HepG2 (cell line): ENCODE results near the gene INF2. TPM values are rescaled to one million over a fixed set of nuclear protein-coding genes. Genes with fewer than 3 reads are reported as not detected.

Source experiments
- BORCS8-MEF2B ChIP-seq: sonication (generic); formaldehyde crosslinking; IDR thresholded peaks from 2 replicates; pipeline ENCODE4 v1.8.0; 2022; ENCODE audit warnings: mild to moderate bottlenecking, missing genetic modification reagents
- CEBPG ChIP-seq: IDR thresholded peaks from 2 replicates; pipeline ENCODE4 v1.6.1; 2016
- E2F5 ChIP-seq: sonication (generic); formaldehyde crosslinking; conservative IDR thresholded peaks from 2 replicates; pipeline ENCODE4 v1.4.0; 2020; ENCODE audit warnings: missing genetic modification reagents
- HCFC1 ChIP-seq: fragments of 150-350 bp; IDR thresholded peaks from 2 replicates; pipeline ENCODE4 v1.6.1; 2014; ENCODE audit warnings: low read depth, low read length
- HNF1B ChIP-seq: sonication (generic); formaldehyde crosslinking; IDR thresholded peaks from 2 replicates; pipeline ENCODE4 v1.5.1; 2020; ENCODE audit warnings: mild to moderate bottlenecking, moderate library complexity, missing genetic modification reagents
- PHF21A ChIP-seq: sonication (generic); formaldehyde crosslinking; IDR thresholded peaks from 2 replicates; pipeline ENCODE4 v1.5.0; 2020; ENCODE audit warnings: mild to moderate bottlenecking, missing genetic modification reagents
- PITX1 ChIP-seq: sonication (generic); formaldehyde crosslinking; IDR thresholded peaks from 2 replicates; pipeline ENCODE4 v1.5.1; 2020; ENCODE audit warnings: mild to moderate bottlenecking, missing genetic modification reagents
- RNF219 ChIP-seq: sonication (generic); formaldehyde crosslinking; IDR thresholded peaks from 2 replicates; pipeline ENCODE4 v1.5.0; 2020; ENCODE audit warnings: mild to moderate bottlenecking, missing genetic modification reagents
- SIN3B ChIP-seq: fragments of 150-350 bp; IDR thresholded peaks from 2 replicates; pipeline ENCODE4 v1.6.1; 2014; ENCODE audit warnings: low read length
- ZNF282 ChIP-seq: fragments of 450-650 bp; IDR thresholded peaks from 2 replicates; pipeline ENCODE4 v1.6.1; 2018; ENCODE audit not compliant: partially characterized antibody
- ZNF292 ChIP-seq: sonication (generic); formaldehyde crosslinking; IDR thresholded peaks from 2 replicates; pipeline ENCODE4 v1.8.1; 2022; ENCODE audit warnings: mild to moderate bottlenecking, low read depth, missing genetic modification reagents, borderline replicate concordance
- ZNF781 ChIP-seq: sonication (generic); formaldehyde crosslinking; IDR thresholded peaks from 2 replicates; pipeline ENCODE4 v1.5.1; 2020; ENCODE audit warnings: borderline replicate concordance, mild to moderate bottlenecking, missing genetic modification reagents; ENCODE audit errors: not compliant biosample characterization
- ZNF878 ChIP-seq: sonication (generic); formaldehyde crosslinking; IDR thresholded peaks from 2 replicates; pipeline ENCODE4 v1.8.1; 2023; ENCODE audit warnings: mild to moderate bottlenecking, missing genetic modification reagents, moderate library complexity
- polyA plus RNA-seq, 8 experiments: library from polyadenylated mRNA; depleted of rRNA in 3 of 8; stranded (reverse) in 7 of 8; unstranded in 1 of 8; fragments of >200 nt; fragmentation: Illumina TruSeq in 4 of 8; extraction: Trizol in 4 of 8; gene quantifications; 2 replicates each; pipeline versions ENCODE4 v1.2.1 to v1.2.3, GENCODE V29; 2011 to 2016; ENCODE audit warnings: low read depth in 4 of 8, missing spikeins in 1 of 8, mixed read lengths in 1 of 8; ENCODE audit not compliant: insufficient read depth in 1 of 8
- total RNA-seq, 5 experiments: library from RNA; depleted of rRNA; stranded (reverse); fragments of >200 nt; fragmentation: Illumina TruSeq; extraction: Trizol; gene quantifications; 2 replicates each; pipeline ENCODE4 v1.2.3, GENCODE V29; 2016; ENCODE audit warnings: low read depth in 1 of 5
- TF ChIP-seq, protein P1 (sequence below): sonication (generic); formaldehyde crosslinking; IDR thresholded peaks from 2 replicates; pipeline ENCODE4 v1.4.0; 2020; ENCODE audit warnings: mild to moderate bottlenecking, missing genetic modification reagents

INF2 gene
- total and polyA plus RNA-seq, 2 of the 13 experiments (the other 11 are each of a cell fraction or from before 2014, with no cell fraction given): 16.4 to 26.4 TPM

DNA sequence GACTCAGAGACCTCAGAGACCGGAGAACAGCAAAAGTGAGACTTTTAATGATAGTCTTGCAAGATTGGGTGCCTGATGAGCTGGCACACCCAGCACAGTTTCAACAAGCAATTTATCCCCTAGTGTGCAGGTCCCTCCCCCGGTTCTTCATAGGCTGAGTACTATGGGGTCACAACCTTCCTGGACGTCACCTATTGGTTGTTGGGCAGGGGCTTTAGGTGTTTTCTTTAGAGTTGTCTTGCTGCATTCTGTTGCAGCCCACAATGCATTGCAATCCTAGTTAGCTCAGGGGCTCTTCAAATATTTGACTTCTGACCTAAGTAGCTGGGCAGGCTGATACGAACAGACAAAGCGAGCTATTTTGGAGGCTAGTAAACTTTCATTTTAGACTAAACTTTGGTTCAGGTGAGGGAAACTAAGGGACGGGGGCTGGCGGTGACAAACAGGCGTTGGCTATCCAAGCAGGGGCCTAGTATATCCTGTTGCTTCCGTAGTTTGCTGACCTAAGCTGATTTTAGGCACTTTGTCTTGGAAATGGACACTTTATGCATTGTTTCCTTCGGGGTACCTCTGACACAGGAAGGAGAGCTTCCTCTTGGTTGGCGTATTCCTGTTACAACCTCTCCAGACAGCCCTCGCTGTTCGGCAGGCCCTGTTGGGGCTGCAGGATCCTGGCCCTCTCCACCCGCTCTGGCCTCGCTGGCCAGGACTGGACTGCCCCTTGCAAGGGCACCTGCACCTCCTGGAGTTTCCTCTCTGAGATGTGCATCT lies 77.6 kb downstream of the INF2 start (continued):
- TF ChIP-seq PHF21A (peak; percentile 74; the same call in 1 of the 2 replicates), ZNF878 (no peak), CEBPG (CRISPR knock-in tag) (peak; percentile 53; the same call in 1 of the 2 replicates), E2F5 (no peak), RNF219 (CRISPR knock-in tag) (no peak), ZNF292 (CRISPR knock-in tag) (no peak), ZNF282 (no peak), SIN3B (peak; percentile 57), HNF1B (CRISPR knock-in tag) (peak; percentile 50), PITX1 (CRISPR knock-in tag) (peak; percentile 77), HCFC1 (no peak), ZNF781 (CRISPR knock-in tag) (peak; percentile 66), BORCS8-MEF2B (CRISPR knock-in tag) (0 out of 2 replicates have a peak, but pooled peaks have one; percentile 75)
- TF ChIP-seq, protein P1, sequence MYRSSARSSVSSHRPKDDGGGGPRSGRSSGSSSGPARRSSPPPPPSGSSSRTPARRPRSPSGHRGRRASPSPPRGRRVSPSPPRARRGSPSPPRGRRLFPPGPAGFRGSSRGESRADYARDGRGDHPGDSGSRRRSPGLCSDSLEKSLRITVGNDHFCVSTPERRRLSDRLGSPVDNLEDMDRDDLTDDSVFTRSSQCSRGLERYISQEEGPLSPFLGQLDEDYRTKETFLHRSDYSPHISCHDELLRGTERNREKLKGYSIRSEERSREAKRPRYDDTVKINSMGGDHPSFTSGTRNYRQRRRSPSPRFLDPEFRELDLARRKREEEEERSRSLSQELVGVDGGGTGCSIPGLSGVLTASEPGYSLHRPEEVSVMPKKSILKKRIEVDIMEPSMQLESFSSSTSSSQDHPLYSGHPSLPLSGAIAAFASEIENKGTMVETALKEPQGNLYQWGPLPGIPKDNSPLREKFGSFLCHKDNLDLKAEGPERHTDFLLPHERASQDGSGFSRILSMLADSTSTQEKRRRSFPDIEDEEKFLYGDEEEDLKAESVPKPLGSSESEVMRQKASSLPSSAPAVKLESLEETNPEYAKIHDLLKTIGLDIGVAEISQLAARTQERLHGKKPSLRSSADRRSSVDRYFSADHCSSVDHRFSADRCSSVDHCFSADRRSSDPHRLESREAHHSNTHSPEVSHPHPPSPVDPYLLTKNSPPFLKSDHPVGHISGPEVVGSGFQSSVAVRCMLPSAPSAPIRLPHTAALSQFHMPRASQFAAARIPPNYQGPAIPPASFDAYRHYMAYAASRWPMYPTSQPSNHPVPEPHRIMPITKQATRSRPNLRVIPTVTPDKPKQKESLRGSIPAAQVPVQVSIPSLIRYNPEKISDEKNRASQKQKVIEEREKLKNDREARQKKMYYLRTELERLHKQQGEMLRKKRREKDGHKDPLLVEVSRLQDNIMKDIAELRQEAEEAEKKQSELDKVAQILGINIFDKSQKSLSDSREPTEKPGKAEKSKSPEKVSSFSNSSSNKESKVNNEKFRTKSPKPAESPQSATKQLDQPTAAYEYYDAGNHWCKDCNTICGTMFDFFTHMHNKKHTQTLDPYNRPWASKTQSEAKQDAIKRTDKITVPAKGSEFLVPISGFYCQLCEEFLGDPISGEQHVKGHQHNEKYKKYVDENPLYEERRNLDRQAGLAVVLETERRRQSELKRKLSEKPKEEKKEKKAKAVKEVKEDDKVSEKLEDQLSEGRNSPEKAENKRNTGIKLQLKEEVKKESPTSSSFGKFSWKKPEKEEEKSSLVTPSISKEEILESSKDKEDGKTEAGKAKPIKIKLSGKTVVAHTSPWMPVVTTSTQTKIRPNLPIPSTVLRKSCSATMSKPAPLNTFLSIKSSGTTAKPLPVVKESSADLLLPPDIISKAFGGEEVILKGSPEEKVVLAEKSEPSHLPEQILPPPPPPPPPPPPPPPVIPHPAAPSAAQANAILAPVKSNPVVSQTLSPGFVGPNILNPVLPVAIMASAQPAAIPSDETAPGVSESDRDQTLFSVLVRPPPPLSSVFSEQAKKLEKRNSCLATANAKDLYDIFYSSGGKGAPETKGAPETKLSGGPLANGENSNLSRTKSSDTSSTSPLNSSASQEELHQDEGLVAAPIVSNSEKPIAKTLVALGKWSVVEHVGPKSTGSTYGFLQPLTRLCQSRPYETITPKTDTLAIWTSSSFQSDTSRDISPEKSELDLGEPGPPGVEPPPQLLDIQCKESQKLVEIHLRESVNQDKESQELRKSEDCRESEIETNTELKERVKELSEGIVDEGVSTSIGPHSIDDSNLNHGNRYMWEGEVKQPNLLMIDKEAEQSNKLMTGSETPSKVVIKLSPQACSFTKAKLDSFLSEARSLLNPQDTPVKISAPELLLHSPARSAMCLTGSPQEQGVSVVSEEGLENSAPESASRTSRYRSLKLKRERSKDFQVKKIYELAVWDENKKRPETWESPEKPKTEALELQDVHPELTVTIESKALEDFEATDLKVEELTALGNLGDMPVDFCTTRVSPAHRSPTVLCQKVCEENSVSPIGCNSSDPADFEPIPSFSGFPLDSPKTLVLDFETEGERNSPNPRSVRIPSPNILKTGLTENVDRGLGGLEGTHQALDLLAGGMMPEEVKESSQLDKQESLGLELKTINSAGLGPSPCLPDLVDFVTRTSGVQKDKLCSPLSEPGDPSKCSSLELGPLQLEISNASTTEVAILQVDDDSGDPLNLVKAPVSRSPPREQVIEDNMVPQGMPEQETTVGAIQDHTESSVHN: no peak
